Stromal cell of bone marrow (primary cell): Measurements from ENCODE around the gene ABHD8.

Experiments
- DNase-seq: peaks from one replicate; pipeline ENCODE4 v3.0.0-alpha.2; 2012; ENCODE audit warnings: low read depth

Gene ABHD8

GRCh38 chr19:17266026-17266425 lies 37.2 kb downstream of the ABHD8 start:
- DNase-seq, result no peak

- no peak for DNase-seq
Observed at GRCh38 chr19:17264641-17264979, 38.6 kb downstream of the ABHD8 start, which contains the start of gene USHBP1. TSS of gene USHBP1 (minus strand) at chr19:17264745. CDS start at chr19:17264299, 446 bp downstream.

DNA sequence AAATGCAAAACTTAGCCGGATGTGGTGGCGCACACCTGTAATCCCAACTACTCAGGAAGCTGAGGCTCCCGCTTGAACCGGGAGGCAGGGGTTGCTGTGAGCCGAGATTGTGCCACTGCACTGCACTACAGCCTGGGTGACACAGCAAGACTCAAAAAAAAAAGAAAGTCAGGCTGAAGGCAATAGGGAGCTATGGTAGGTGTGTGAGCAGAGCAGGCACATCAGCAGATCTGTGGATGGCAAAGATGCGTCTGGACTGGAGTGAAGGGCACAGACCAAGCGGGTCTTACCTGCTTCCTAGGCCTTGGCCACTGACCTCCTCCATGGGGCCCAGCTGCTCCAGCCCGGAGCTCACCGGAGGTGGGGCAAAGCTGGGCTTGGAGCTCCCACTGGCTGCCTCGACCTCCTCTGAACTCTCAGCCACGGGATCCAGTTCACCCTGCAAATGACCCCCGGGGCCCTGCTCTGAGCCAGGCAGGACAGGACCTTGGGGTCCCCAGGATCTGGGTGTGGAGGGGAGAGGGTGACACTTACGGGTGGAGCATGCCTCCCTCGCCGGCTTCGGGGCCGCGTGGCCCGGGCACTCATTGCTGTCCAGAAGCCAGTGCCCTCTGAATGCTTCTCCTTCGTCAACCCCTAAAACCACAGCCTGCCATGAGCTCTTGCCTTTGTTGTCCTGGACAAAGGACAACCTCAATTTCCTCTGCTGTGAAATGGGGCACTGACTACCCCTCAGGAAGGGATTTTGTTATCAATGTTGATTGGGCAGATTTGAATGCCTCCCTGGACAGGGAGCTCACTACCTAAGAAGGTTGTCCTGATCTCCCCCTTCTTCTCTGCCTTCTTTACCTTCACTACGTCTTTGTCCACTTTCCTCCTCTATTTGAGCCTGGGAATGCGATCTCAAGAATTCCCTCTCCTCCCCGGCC lies 39.2 kb downstream of the ABHD8 start:
- no peak for DNase-seq

- DNase-seq, result no peak
Observed at GRCh38 chr19:17262557-17262956, 40.7 kb downstream of the ABHD8 start.

DNA sequence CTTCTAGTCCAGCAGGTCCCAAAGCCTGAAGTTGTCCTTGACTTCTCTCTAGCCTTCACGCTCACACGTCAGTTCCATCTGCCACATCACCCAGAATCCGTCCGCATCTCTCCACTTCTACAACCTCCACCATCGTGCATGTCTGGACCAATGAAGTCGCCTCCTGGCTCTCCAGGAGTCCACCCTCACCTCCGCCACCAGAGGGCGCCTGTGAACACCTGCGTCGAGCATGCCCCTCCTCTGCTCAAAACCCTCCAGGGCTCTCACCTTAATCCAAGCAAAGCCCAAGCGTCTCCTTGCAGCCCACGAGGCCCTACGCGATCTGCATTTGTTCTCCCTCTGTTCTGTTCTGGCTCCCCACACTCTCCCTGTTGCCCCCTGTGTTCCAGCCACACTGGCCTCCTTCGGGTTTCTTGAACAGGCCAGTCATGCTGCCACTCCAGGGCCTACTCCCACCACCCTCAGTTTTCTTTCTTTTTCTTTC lies 42.3 kb downstream of the ABHD8 start:
- peak; percentile 28 for DNase-seq

- no peak for DNase-seq
Observed at GRCh38 chr19:17259934-17260333, 43.3 kb downstream of the ABHD8 start.

GRCh38 chr19:17259118-17259780 lies 44.0 kb downstream of the ABHD8 start:
- no peak for DNase-seq

DNA sequence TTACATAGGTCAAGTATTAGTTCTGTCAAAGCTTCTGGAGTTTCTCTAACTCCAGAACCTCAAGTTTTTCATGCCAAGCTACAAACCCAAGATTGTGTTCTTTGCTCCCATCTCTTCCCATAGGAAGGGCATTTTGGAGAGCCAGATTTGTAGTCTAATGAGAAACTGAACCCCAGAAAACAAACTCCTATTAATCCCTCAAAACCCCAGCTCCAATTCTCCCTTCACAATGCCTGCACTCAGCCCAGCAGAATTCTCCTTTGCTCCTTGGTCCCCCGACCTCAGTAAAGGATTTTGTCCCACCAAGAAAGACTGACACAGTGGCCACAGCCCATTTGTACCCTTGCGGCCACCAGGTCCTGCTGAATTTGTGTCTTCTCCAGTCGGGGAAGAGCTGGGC lies 47.1 kb downstream of the ABHD8 start:
- no peak for DNase-seq

DNA sequence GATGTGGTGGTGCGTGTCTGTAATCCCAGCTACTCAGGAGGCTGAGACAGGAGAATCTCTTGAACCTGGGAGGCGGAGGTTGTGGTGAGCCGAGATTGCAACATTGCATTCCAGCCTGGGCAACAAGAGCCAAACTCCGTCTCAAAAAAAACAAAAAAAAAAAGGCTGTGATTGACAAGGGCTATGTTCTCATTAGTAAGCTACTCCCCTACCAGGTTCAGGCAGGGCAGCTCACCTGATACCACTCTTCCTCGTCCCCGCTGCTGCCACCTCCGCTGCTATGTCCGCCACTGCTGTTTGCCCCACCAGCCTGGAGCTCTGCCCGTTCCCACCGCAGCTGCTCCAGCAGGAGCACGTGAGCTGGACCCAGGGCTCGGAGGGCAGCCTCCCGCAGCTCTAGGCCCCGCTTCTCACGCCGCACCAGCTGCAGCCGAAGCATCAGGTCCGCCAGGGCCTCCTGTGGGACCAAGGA lies 48.0 kb downstream of the ABHD8 start:
- DNase-seq, result no peak

GRCh38 chr19:17254636-17255035 lies 48.6 kb downstream of the ABHD8 start:
- DNase-seq, result no peak

DNA sequence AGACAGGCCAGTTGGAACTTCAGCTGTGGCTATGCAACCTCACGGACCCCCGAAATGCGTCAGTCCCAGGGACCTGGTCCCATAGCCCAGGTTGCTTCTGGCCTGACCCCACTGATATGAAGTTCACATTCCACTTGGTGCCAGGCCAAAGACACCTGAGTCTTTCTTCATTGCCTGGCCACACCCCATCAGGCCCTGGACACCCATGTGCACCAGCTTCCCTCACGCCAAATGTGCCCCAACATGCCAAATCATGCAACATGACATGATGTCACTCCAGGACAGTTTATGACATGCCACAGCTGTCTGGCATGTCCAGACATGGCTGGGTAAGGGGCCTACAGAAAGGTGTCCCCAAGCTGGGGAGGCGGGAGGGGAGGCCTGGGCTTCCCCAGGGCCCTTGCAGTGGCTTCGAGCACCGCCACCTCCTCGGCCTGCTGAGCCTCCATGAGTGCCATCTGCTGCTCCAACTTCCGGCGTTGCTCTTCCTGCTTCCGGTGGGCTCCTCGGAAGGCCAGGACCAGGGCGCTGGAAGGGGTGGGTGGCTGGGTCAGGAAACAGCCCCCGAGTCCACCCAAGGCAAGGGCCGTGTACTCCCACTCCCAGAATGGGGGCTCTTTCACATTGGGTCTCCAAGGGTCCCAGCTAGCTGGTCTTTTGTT lies 53.2 kb downstream of the ABHD8 start:
- DNase-seq, result no peak

- no peak for DNase-seq
Observed at GRCh38 chr19:17248011-17248776, 55.0 kb downstream of the ABHD8 start.

GRCh38 chr19:17246681-17247425 lies 56.4 kb downstream of the ABHD8 start:
- no peak for DNase-seq

GRCh38 chr19:17245535-17245984 lies 57.7 kb downstream of the ABHD8 start, which contains the start of gene NR2F6:
TSS of gene NR2F6 (minus strand) at chr19:17245919. CDS start at chr19:17245220, 699 bp downstream.
- no peak for DNase-seq

DNA sequence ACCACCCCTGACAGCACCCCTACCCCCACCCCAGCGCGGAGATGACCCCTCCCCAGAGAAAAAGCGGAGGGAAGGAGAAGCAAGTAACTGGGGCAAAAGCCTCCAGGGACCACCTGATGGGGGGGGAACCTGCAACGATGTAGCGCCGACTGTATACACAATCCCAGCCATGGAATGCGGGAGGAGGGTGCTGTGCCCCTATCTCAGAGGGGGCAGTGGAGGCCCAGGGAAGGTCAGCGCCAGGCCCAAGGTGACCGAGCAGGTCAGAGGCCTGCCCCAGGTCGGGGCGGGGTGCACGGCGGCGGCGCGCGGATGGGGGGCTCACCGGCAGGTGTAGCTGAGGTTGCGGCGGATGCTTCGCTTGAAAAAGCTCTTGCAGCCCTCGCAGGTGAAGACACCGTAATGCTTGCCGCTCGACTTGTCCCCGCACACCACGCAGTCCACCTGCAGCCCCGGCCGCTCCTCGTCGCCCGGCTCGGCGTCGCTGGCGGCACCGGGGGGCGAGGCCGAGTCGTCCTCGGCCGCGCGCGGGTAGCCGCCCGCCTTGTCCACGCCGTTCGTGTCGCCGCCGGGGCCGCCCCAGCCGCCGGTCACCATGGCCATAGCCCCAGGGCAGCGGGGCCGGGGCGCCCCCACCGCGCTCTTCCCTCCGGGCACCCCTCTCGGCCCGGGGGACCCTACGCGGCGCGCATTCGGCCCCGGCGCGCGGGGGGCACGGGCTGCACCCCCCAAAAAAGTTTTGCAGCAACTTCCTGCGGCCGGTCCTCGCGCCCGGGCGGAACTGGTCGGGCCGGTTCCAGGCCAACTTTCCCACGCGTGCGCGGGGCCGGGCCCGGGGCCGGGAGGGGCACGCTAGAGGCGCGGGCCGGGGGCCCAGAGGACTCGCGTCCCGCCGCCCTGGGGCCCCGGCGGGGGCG lies 58.3 kb downstream of the ABHD8 start:
- DNase-seq, result no peak

DNA sequence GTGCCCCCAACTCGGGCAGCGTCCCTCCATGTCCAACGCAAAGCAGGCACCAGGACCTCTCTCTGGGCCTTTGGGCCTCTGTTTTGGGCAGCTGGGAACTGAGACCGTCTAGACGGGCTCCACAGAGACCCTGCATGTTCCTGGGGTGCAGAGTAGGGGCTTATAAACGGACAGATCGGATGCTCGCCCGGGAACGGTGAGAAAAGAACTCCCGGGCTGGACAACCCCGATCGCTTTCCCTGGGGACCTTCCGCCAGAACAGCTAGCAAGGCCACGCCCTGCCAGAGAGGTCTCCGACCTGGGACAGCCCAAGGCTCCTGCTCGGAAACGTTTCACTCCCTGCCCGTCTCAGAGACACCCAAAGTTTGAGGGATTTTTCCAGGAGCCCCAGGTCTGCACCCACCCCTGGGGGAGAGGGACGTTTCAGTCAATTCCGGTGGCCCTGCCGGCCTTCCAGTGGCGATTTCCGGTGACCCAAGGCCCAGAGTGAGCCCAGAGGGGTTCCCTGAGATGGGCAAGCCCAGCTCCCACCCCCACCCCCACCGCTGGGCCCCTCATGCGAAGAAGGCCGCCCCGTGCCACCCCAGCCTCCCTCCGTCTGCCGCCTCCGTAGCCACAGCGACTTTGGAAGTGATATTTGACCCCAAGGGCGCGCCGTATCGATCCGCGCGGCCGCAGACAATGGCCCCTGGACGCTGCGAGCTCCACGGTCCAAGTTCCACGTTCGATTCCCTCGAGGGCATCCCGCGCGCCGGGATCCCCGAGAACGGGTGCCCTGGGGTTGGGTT lies 59.2 kb downstream of the ABHD8 start:
- DNase-seq, result no peak

DNA sequence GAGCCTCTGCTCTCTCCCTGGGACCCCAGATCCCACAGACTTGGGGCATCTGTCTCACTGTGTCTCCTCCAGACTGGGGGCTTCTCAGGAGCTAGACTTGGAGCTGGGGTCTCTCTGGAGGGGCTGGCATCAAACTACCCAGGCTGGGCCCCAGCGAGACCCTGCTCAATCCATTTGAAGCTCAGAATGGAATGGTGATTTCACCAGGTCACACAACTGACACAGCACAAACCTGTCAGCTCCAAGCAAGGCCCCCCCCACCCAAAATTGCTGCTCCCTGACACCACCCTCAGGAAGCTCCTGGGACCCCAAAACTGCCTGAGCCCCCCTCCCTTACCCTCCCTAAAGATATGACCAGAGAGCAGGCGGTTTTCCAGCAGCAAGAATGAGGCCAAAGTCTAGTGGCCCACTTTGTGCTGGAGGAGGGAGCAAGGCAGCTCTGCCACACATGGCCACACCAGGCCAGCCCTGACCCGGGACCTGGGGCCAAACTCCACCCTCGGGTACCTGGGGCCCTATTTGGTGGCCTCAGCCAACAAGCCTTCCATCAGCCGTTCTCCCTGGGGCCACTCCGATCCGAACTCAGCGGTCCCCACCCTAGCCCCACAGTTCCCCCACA lies 59.9 kb downstream of the ABHD8 start:
- DNase-seq, result no peak

DNA sequence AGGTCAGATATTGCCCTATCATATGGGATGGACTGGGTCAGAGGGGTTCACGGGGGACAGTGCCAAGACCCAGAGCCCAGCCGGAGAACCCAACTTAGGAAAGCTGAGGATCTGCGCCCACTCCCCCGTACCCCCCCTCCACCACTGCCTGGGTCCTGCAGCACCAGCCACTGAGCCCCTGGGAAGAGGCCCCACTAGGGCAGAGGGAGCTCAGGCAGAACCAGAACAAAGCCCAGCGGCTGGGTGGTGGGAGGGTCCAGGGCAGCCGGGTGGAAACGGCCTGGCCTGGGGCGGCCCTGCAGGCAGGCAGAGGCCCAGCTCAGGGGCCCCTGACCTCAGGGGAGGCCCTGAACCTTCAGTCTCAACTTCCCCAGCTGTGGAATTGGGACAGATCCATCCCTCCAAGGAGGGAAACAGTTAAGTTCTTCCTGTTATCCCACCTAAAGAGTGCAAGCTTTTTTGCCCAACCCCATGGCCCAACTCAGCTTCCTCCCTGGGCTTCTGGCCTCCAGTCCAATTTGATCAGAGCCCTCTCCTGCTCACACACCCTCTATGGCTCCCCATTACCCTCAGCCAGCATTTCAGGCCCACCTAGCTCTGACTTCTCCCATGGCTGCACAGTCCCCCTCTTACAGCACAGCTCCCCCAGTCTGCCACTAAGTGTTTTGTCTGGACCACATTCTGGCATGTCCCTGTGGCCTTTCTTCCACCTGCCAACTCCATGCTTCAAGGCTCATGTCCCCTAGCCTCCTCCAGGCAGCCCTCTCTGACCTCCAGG lies 60.6 kb downstream of the ABHD8 start:
- DNase-seq, result no peak
